HepG2 (cell line): ENCODE measurements around the gene TNP2. TPM values are rescaled to one million over a fixed set of nuclear protein-coding genes. Genes with fewer than 3 reads are reported as not detected.

ENCODE experiments used
- AKAP8 ChIP-seq: sonication (generic); formaldehyde crosslinking; IDR thresholded peaks from 2 replicates; pipeline ENCODE4 v1.5.1; 2020; ENCODE audit warnings: mild to moderate bottlenecking, missing genetic modification reagents
- ATF1 ChIP-seq: IDR thresholded peaks from 2 replicates; pipeline ENCODE4 v1.6.1; 2016; ENCODE audit warnings: mild to moderate bottlenecking, control low read depth
- BRD4 ChIP-seq: sonication (generic); formaldehyde crosslinking; IDR thresholded peaks from 2 replicates; pipeline ENCODE4 v1.4.0; 2020; ENCODE audit warnings: missing genetic modification reagents
- CBX1 ChIP-seq: IDR thresholded peaks from one replicate; pipeline ENCODE4 v1.6.1; 2016; ENCODE audit warnings: antibody characterized with exemption, low read depth
- CHCHD3 ChIP-seq: sonication (generic); formaldehyde crosslinking; IDR thresholded peaks from 2 replicates; pipeline ENCODE4 v1.8.0; 2022; ENCODE audit warnings: mild to moderate bottlenecking, missing genetic modification reagents, moderate library complexity
- DZIP1 ChIP-seq: sonication (generic); formaldehyde crosslinking; IDR thresholded peaks from 2 replicates; pipeline ENCODE4 v1.5.0; 2020; ENCODE audit warnings: mild to moderate bottlenecking, missing genetic modification reagents
- FOXK2 ChIP-seq: fragments of 450-650 bp; IDR thresholded peaks from 2 replicates; pipeline ENCODE4 v1.6.1; 2016
- GTF2F1 ChIP-seq: fragments of 150-350 bp; IDR thresholded peaks from 2 replicates; pipeline ENCODE4 v1.6.1; 2014; ENCODE audit warnings: low read length
- HMG20A ChIP-seq: IDR thresholded peaks from 2 replicates; pipeline ENCODE4 v1.6.1; 2016; ENCODE audit warnings: borderline replicate concordance
- HNRNPUL1 ChIP-seq: fragments of 200-400 bp; formaldehyde crosslinking; IDR thresholded peaks from 2 replicates; pipeline ENCODE4 v1.6.1; 2017; ENCODE audit warnings: low read depth, mild to moderate bottlenecking, low read length, moderate library complexity
- KDM1A ChIP-seq: IDR thresholded peaks from 2 replicates; pipeline ENCODE4 v1.6.1; 2016; ENCODE audit warnings: missing compliant biosample characterization
- MIER3 ChIP-seq: IDR thresholded peaks from 2 replicates; pipeline ENCODE4 v1.6.1; 2016; ENCODE audit warnings: missing compliant biosample characterization, borderline replicate concordance
- MXD4 ChIP-seq: IDR thresholded peaks from 2 replicates; pipeline ENCODE4 v1.6.1; 2016; ENCODE audit warnings: mild to moderate bottlenecking, missing biosample characterization, missing genetic modification reagents
- NFRKB ChIP-seq: fragments of 450-650 bp; IDR thresholded peaks from 2 replicates; pipeline ENCODE4 v1.6.1; 2017
- PCBP2 ChIP-seq: fragments of 200-400 bp; formaldehyde crosslinking; optimal IDR thresholded peaks from 2 replicates; pipeline ENCODE3; 2018; ENCODE audit warnings: low read length, low read depth; ENCODE audit not compliant: poor library complexity, severe bottlenecking
- TMF1 ChIP-seq: sonication (generic); formaldehyde crosslinking; IDR thresholded peaks from 2 replicates; pipeline ENCODE4 v1.8.1; 2022; ENCODE audit warnings: low read depth, missing genetic modification reagents
- TOE1 ChIP-seq: sonication (generic); formaldehyde crosslinking; IDR thresholded peaks from 2 replicates; pipeline ENCODE4 v1.4.0; 2020; ENCODE audit warnings: mild to moderate bottlenecking, missing genetic modification reagents
- ZFP37 ChIP-seq: sonication (generic); formaldehyde crosslinking; IDR thresholded peaks from 2 replicates; pipeline ENCODE4 v1.4.0; 2020; ENCODE audit warnings: missing genetic modification reagents, borderline replicate concordance
- ZKSCAN8 ChIP-seq: IDR thresholded peaks from 2 replicates; pipeline ENCODE4 v1.6.1; 2016; ENCODE audit warnings: borderline replicate concordance, missing genetic modification reagents, missing compliant biosample characterization
- ZMYM3 ChIP-seq: sonication (generic); formaldehyde crosslinking; IDR thresholded peaks from 2 replicates; pipeline ENCODE4 v1.5.1; 2020; ENCODE audit warnings: mild to moderate bottlenecking, missing genetic modification reagents
- ZNF253 ChIP-seq: sonication (generic); formaldehyde crosslinking; IDR thresholded peaks from 2 replicates; pipeline ENCODE4 v1.8.0; 2022; ENCODE audit warnings: mild to moderate bottlenecking, missing genetic modification reagents, borderline replicate concordance
- ZNF256 ChIP-seq: sonication (generic); formaldehyde crosslinking; conservative IDR thresholded peaks from 2 replicates; pipeline ENCODE4 v1.4.0; 2020; ENCODE audit warnings: missing genetic modification reagents
- ZNF34 ChIP-seq: sonication (generic); formaldehyde crosslinking; IDR thresholded peaks from 2 replicates; pipeline ENCODE4 v1.4.0; 2020; ENCODE audit warnings: mild to moderate bottlenecking, missing genetic modification reagents, borderline replicate concordance
- ZNF558 ChIP-seq: sonication (generic); formaldehyde crosslinking; IDR thresholded peaks from 2 replicates; pipeline ENCODE4 v1.9.0; 2022; ENCODE audit warnings: mild to moderate bottlenecking, missing genetic modification reagents, borderline replicate concordance
- ZNF562 ChIP-seq: sonication (generic); formaldehyde crosslinking; IDR thresholded peaks from 2 replicates; pipeline ENCODE4 v1.8.0; 2022; ENCODE audit warnings: missing genetic modification reagents, borderline replicate concordance
- ZNF737 ChIP-seq: sonication (generic); formaldehyde crosslinking; IDR thresholded peaks from 2 replicates; pipeline ENCODE4 v1.5.0; 2020; ENCODE audit warnings: missing genetic modification reagents, mild to moderate bottlenecking, borderline replicate concordance
- ZNF891 ChIP-seq: sonication (generic); formaldehyde crosslinking; IDR thresholded peaks from 2 replicates; pipeline ENCODE4 v1.5.0; 2020; ENCODE audit warnings: mild to moderate bottlenecking, missing genetic modification reagents
- polyA plus RNA-seq, 8 experiments: library from polyadenylated mRNA; depleted of rRNA in 3 of 8; stranded (reverse) in 7 of 8; unstranded in 1 of 8; fragments of >200 nt; fragmentation: Illumina TruSeq in 4 of 8; extraction: Trizol in 4 of 8; gene quantifications; 2 replicates each; pipeline versions ENCODE4 v1.2.1 to v1.2.3, GENCODE V29; 2011 to 2016; ENCODE audit warnings: low read depth in 4 of 8, missing spikeins in 1 of 8, mixed read lengths in 1 of 8; ENCODE audit not compliant: insufficient read depth in 1 of 8
- total RNA-seq, 5 experiments: library from RNA; depleted of rRNA; stranded (reverse); fragments of >200 nt; fragmentation: Illumina TruSeq; extraction: Trizol; gene quantifications; 2 replicates each; pipeline ENCODE4 v1.2.3, GENCODE V29; 2016; ENCODE audit warnings: low read depth in 1 of 5
- TF ChIP-seq, protein P1 (sequence below): sonication (generic); formaldehyde crosslinking; IDR thresholded peaks from 2 replicates; pipeline ENCODE4 v1.8.0; 2022; ENCODE audit warnings: missing genetic modification reagents, mild to moderate bottlenecking, inconsistent platforms, borderline replicate concordance
- TF ChIP-seq, protein P2 (sequence below): sonication (generic); formaldehyde crosslinking; IDR thresholded peaks from 2 replicates; pipeline ENCODE4 v1.4.0; 2020; ENCODE audit warnings: missing genetic modification reagents

Gene TNP2
- total and polyA plus RNA-seq, 2 of the 13 experiments (the other 11 are each of a cell fraction or from before 2014, with no cell fraction given), result not detected

- TF ChIP-seq HNRNPUL1, result no peak
- TF ChIP-seq FOXK2, result no peak
- TF ChIP-seq ZKSCAN8 (CRISPR knock-in tag), result no peak
- TF ChIP-seq, protein P1, sequence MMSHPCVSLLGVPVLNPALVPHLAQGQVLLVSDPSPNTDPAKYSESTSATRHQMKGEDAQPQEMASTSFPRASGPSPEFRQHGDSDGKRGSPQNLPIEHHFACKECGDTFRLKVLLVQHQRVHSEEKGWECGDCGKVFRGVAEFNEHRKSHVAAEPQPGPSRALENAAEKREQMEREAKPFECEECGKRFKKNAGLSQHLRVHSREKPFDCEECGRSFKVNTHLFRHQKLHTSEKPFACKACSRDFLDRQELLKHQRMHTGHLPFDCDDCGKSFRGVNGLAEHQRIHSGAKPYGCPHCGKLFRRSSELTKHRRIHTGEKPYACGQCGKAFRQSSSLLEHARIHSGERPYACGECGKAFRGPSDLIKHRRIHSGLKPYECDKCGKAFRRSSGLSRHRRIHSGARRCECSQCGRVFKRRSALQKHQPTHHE (CRISPR knock-in tag), result no peak
- TF ChIP-seq ZNF34 (CRISPR knock-in tag), result no peak
- no peak for TF ChIP-seq CHCHD3
- TF ChIP-seq ZNF891 (CRISPR knock-in tag), result peak; percentile 89
- no peak for TF ChIP-seq KDM1A
- TF ChIP-seq TOE1 (CRISPR knock-in tag), result no peak
- TF ChIP-seq CBX1, result no peak
- TF ChIP-seq ZNF562, result no peak
- TF ChIP-seq DZIP1 (CRISPR knock-in tag), result 0 out of 2 replicates have a peak, but pooled peaks have one; percentile 51
- no peak for TF ChIP-seq MIER3 (CRISPR knock-in tag)
- no peak for TF ChIP-seq ZNF558 (CRISPR knock-in tag)
- no peak for TF ChIP-seq AKAP8 (CRISPR knock-in tag)
- no peak for TF ChIP-seq ZNF737 (CRISPR knock-in tag)
- no peak for TF ChIP-seq GTF2F1
- TF ChIP-seq TMF1 (CRISPR knock-in tag), result no peak
- peak; percentile 43; the same call in 1 of the 2 replicates for TF ChIP-seq ZMYM3 (CRISPR knock-in tag)
- TF ChIP-seq ZFP37 (CRISPR knock-in tag), result no peak
- TF ChIP-seq BRD4 (CRISPR knock-in tag), result no peak
- TF ChIP-seq NFRKB, result no peak
- no peak for TF ChIP-seq ATF1 (CRISPR knock-in tag)
- TF ChIP-seq, protein P2, sequence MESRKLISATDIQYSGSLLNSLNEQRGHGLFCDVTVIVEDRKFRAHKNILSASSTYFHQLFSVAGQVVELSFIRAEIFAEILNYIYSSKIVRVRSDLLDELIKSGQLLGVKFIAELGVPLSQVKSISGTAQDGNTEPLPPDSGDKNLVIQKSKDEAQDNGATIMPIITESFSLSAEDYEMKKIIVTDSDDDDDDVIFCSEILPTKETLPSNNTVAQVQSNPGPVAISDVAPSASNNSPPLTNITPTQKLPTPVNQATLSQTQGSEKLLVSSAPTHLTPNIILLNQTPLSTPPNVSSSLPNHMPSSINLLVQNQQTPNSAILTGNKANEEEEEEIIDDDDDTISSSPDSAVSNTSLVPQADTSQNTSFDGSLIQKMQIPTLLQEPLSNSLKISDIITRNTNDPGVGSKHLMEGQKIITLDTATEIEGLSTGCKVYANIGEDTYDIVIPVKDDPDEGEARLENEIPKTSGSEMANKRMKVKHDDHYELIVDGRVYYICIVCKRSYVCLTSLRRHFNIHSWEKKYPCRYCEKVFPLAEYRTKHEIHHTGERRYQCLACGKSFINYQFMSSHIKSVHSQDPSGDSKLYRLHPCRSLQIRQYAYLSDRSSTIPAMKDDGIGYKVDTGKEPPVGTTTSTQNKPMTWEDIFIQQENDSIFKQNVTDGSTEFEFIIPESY (CRISPR knock-in tag), result no peak
- TF ChIP-seq ZNF256 (CRISPR knock-in tag), result no peak
- TF ChIP-seq MXD4, result no peak
- TF ChIP-seq PCBP2, result no peak
- no peak for TF ChIP-seq ZNF253 (CRISPR knock-in tag)
- TF ChIP-seq HMG20A (CRISPR knock-in tag), result no peak
Observed at GRCh38 chr16:11274964-11275363, 5.8 kb upstream of the TNP2 start (continued).
